HepG2 (cell line): ENCODE results near the gene ZNF648. TPM values are rescaled to one million over a fixed set of nuclear protein-coding genes. Genes with fewer than 3 reads are reported as not detected.

Experiments used
- HOXA5 ChIP-seq: sonication (generic); formaldehyde crosslinking; IDR thresholded peaks from 2 replicates; pipeline ENCODE4 v1.4.0; 2020; ENCODE audit warnings: missing genetic modification reagents
- ISL2 ChIP-seq: sonication (generic); formaldehyde crosslinking; IDR thresholded peaks from 2 replicates; pipeline ENCODE4 v1.5.0; 2020; ENCODE audit warnings: missing genetic modification reagents
- KDM5A ChIP-seq: fragments of 200-600 bp; sonication (generic); IDR thresholded peaks from 2 replicates; pipeline ENCODE4 v1.7.0; 2018; ENCODE audit warnings: antibody characterized with exemption, mild to moderate bottlenecking, low read length, borderline replicate concordance
- NFE2 ChIP-seq: sonication (generic); formaldehyde crosslinking; IDR thresholded peaks from 2 replicates; pipeline ENCODE4 v1.4.0; 2020; ENCODE audit warnings: missing genetic modification reagents
- NONO ChIP-seq, 2 experiments: fragments of 450-650 bp in 1 of 2; sonication (generic) in 1 of 2; formaldehyde crosslinking in 1 of 2; IDR thresholded peaks in 1 of 2; conservative IDR thresholded peaks in 1 of 2; 2 replicates each; pipeline versions ENCODE4 v1.6.1 to v1.8.0; 2017 to 2022; ENCODE audit warnings: mild to moderate bottlenecking in 1 of 2, missing genetic modification reagents in 1 of 2, moderate library complexity in 1 of 2
- POLR2G ChIP-seq: fragments of 200-400 bp; formaldehyde crosslinking; IDR thresholded peaks from 2 replicates; pipeline ENCODE4 v1.6.1; 2018; ENCODE audit warnings: mild to moderate bottlenecking, low read depth, low read length, moderate library complexity
- SALL1 ChIP-seq: sonication (generic); formaldehyde crosslinking; IDR thresholded peaks from 2 replicates; pipeline ENCODE4 v1.8.0; 2022; ENCODE audit warnings: mild to moderate bottlenecking, missing genetic modification reagents
- ZFX ChIP-seq: sonication (generic); formaldehyde crosslinking; IDR thresholded peaks from 2 replicates; pipeline ENCODE4 v1.4.0; 2020; ENCODE audit warnings: mild to moderate bottlenecking, low read depth, missing genetic modification reagents, moderate library complexity
- polyA plus RNA-seq, 8 experiments: library from polyadenylated mRNA; depleted of rRNA in 3 of 8; stranded (reverse) in 7 of 8; unstranded in 1 of 8; fragments of >200 nt; fragmentation: Illumina TruSeq in 4 of 8; extraction: Trizol in 4 of 8; gene quantifications; 2 replicates each; pipeline versions ENCODE4 v1.2.1 to v1.2.3, GENCODE V29; 2011 to 2016; ENCODE audit warnings: low read depth in 4 of 8, missing spikeins in 1 of 8, mixed read lengths in 1 of 8; ENCODE audit not compliant: insufficient read depth in 1 of 8
- total RNA-seq, 5 experiments: library from RNA; depleted of rRNA; stranded (reverse); fragments of >200 nt; fragmentation: Illumina TruSeq; extraction: Trizol; gene quantifications; 2 replicates each; pipeline ENCODE4 v1.2.3, GENCODE V29; 2016; ENCODE audit warnings: low read depth in 1 of 5
- TF ChIP-seq, protein P1 (sequence below): sonication (generic); formaldehyde crosslinking; IDR thresholded peaks from 2 replicates; pipeline ENCODE4 v1.4.0; 2020; ENCODE audit warnings: mild to moderate bottlenecking, missing genetic modification reagents
- TF ChIP-seq, protein P2 (sequence below): IDR thresholded peaks from 2 replicates; pipeline ENCODE4 v1.6.1; 2016; ENCODE audit warnings: control low read depth
- TF ChIP-seq, protein P3 (sequence below): IDR thresholded peaks from 2 replicates; pipeline ENCODE4 v1.6.1; 2012; ENCODE audit warnings: inconsistent platforms
- TF ChIP-seq, protein P4 (sequence below): sonication (generic); formaldehyde crosslinking; IDR thresholded peaks from 2 replicates; pipeline ENCODE4 v1.4.0; 2020; ENCODE audit warnings: missing genetic modification reagents
- TF ChIP-seq, protein P5 (sequence below): sonication (generic); formaldehyde crosslinking; IDR thresholded peaks from 2 replicates; pipeline ENCODE4 v1.5.1; 2020; ENCODE audit warnings: mild to moderate bottlenecking, missing genetic modification reagents, moderate library complexity
- TF ChIP-seq, protein P6 (sequence below): sonication (generic); formaldehyde crosslinking; IDR thresholded peaks from 2 replicates; pipeline ENCODE4 v1.8.0; 2022; ENCODE audit warnings: missing genetic modification reagents, mild to moderate bottlenecking, borderline replicate concordance

The ZNF648 gene
- total and polyA plus RNA-seq, 2 of the 13 experiments (the other 11 are each of a cell fraction or from before 2014, with no cell fraction given): 0.13 to 0.37 TPM

DNA sequence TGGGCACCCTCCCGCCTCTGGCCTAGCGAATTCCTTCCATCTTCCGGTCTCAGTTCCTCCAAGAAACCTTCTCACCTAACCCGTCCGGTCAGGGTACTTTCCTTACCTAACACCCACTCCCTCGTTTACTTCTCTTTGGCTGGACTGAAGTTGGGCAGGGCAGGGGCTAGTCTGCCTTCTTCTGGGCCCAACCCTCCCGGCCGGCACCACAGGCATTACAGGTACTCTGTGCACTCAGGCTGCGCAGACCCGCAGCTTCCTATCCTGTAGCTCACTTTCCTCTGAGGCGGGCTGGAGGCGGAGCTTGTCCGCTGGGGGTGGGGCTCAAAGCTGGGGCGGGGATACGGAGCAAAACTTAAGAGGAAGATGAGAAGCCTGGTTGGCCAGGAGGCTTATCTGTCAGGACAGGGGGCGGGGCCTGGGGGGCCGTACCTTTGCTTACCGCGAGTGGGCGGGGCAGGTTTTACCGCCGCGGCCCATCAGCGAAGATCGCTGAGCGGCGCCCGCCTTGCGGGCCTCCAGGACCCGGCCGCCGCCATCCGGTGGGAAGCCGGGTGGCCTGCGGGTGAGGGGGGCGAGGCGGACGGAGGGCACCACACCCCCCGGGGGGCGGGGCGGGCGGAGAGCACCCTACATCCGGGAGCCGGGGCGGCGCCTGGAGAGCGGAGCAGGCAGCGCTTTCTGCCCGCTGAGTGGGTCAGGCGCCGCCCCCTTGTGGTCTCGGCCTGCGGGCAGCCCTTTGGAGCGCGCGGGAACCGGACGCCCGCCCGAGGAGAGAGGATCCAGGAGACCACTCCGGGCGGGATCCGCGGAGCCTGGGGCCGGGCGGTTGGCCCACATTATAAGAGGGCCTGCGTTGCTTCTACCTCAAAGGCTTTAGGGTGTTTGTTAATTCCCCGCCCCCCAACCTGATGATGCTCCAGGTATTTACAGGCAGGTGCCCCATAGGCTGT is 31.9 kb downstream of the ZNF648 start (continued):
- TF ChIP-seq NONO (IDR thresholded peaks at IDR 0.05) (no peak), NONO (CRISPR knock-in tag; conservative IDR thresholded peaks at IDR 0.05) (peak; percentile 53; the same call in 1 of the 2 replicates), SALL1 (CRISPR knock-in tag) (peak; percentile 39), ISL2 (CRISPR knock-in tag) (0 out of 2 replicates have a peak, but pooled peaks have one; percentile 18), HOXA5 (CRISPR knock-in tag) (no peak), ZFX (CRISPR knock-in tag) (peak; percentile 94), POLR2G (peak; percentile 68), NFE2 (CRISPR knock-in tag) (no peak), KDM5A (no peak)
- TF ChIP-seq, protein P1, sequence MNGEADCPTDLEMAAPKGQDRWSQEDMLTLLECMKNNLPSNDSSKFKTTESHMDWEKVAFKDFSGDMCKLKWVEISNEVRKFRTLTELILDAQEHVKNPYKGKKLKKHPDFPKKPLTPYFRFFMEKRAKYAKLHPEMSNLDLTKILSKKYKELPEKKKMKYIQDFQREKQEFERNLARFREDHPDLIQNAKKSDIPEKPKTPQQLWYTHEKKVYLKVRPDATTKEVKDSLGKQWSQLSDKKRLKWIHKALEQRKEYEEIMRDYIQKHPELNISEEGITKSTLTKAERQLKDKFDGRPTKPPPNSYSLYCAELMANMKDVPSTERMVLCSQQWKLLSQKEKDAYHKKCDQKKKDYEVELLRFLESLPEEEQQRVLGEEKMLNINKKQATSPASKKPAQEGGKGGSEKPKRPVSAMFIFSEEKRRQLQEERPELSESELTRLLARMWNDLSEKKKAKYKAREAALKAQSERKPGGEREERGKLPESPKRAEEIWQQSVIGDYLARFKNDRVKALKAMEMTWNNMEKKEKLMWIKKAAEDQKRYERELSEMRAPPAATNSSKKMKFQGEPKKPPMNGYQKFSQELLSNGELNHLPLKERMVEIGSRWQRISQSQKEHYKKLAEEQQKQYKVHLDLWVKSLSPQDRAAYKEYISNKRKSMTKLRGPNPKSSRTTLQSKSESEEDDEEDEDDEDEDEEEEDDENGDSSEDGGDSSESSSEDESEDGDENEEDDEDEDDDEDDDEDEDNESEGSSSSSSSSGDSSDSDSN (CRISPR knock-in tag): peak; percentile 59; the same call in 1 of the 2 replicates
- TF ChIP-seq, protein P2, sequence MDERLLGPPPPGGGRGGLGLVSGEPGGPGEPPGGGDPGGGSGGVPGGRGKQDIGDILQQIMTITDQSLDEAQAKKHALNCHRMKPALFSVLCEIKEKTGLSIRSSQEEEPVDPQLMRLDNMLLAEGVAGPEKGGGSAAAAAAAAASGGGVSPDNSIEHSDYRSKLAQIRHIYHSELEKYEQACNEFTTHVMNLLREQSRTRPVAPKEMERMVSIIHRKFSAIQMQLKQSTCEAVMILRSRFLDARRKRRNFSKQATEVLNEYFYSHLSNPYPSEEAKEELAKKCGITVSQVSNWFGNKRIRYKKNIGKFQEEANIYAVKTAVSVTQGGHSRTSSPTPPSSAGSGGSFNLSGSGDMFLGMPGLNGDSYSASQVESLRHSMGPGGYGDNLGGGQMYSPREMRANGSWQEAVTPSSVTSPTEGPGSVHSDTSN (CRISPR knock-in tag): peak; percentile 81
- TF ChIP-seq, protein P3, sequence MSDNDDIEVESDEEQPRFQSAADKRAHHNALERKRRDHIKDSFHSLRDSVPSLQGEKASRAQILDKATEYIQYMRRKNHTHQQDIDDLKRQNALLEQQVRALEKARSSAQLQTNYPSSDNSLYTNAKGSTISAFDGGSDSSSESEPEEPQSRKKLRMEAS: peak; percentile 47
- TF ChIP-seq, protein P4, sequence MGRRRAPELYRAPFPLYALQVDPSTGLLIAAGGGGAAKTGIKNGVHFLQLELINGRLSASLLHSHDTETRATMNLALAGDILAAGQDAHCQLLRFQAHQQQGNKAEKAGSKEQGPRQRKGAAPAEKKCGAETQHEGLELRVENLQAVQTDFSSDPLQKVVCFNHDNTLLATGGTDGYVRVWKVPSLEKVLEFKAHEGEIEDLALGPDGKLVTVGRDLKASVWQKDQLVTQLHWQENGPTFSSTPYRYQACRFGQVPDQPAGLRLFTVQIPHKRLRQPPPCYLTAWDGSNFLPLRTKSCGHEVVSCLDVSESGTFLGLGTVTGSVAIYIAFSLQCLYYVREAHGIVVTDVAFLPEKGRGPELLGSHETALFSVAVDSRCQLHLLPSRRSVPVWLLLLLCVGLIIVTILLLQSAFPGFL (CRISPR knock-in tag): no peak
- TF ChIP-seq, protein P5, sequence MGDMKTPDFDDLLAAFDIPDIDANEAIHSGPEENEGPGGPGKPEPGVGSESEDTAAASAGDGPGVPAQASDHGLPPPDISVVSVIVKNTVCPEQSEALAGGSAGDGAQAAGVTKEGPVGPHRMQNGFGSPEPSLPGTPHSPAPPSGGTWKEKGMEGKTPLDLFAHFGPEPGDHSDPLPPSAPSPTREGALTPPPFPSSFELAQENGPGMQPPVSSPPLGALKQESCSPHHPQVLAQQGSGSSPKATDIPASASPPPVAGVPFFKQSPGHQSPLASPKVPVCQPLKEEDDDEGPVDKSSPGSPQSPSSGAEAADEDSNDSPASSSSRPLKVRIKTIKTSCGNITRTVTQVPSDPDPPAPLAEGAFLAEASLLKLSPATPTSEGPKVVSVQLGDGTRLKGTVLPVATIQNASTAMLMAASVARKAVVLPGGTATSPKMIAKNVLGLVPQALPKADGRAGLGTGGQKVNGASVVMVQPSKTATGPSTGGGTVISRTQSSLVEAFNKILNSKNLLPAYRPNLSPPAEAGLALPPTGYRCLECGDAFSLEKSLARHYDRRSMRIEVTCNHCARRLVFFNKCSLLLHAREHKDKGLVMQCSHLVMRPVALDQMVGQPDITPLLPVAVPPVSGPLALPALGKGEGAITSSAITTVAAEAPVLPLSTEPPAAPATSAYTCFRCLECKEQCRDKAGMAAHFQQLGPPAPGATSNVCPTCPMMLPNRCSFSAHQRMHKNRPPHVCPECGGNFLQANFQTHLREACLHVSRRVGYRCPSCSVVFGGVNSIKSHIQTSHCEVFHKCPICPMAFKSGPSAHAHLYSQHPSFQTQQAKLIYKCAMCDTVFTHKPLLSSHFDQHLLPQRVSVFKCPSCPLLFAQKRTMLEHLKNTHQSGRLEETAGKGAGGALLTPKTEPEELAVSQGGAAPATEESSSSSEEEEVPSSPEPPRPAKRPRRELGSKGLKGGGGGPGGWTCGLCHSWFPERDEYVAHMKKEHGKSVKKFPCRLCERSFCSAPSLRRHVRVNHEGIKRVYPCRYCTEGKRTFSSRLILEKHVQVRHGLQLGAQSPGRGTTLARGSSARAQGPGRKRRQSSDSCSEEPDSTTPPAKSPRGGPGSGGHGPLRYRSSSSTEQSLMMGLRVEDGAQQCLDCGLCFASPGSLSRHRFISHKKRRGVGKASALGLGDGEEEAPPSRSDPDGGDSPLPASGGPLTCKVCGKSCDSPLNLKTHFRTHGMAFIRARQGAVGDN: peak; percentile 67
- TF ChIP-seq, protein P6, sequence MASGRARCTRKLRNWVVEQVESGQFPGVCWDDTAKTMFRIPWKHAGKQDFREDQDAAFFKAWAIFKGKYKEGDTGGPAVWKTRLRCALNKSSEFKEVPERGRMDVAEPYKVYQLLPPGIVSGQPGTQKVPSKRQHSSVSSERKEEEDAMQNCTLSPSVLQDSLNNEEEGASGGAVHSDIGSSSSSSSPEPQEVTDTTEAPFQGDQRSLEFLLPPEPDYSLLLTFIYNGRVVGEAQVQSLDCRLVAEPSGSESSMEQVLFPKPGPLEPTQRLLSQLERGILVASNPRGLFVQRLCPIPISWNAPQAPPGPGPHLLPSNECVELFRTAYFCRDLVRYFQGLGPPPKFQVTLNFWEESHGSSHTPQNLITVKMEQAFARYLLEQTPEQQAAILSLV (CRISPR knock-in tag): 0 out of 2 replicates have a peak, but pooled peaks have one; percentile 42
